Stimulated activated CD4-positive, alpha-beta T cell treated with anti-CD3 and anti-CD28 coated beads, Interleukin-12 subunit alpha, Interleukin-12 subunit beta, amount 100 ng/mL, for 48 hours (primary cell): ENCODE results near the gene KRT81.
"Not testable (repeated sequence)": the region's sequence is repeated elsewhere in the genome, so short reads cannot be mapped to it uniquely, and the experiment has no call there.

Experiments
- DNase-seq, 3 donors: peaks; one replicate each; pipeline ENCODE4 v3.0.0-alpha.2; 2020; ENCODE audit warnings: low read depth in 2 of 3, low spot score in 1 of 3

KRT81 gene

GRCh38 chr12:52300796-52301691, 9.7 kb upstream of the KRT81 start:
- no peak for DNase-seq

DNA sequence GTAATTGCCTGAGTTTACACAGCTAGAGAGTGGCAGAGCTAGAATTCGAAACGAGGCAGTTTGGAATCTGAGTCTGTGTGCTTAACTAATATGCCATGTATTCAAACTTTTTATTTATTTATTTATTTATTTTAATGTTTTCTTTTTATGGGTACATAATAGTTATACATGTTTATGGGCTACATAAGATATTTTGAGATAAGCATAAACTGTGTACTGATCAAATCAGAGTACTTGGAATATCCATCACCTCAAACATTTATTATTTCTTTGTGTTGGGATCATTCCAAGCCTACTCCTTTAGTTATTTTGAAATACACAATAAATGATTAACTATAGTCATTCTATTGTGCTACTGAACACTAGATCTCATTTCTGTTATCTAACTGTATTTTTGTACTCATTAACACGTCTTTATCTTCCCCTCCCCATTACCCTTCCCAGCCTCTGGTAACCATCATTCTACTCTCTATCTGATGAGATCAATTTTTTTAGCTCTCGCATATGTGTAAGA, 7.4 kb upstream of the KRT81 start:
- no peak for DNase-seq

GRCh38 chr12:52296572-52297215, 5.4 kb upstream of the KRT81 start:
- DNase-seq, result no peak

- no peak for DNase-seq
Observed at GRCh38 chr12:52295663-52296062, 4.3 kb upstream of the KRT81 start.

- DNase-seq, result no peak
Observed at GRCh38 chr12:52294803-52295202, 3.5 kb upstream of the KRT81 start.

- DNase-seq, result no peak
Observed at GRCh38 chr12:52293926-52294325, 2.6 kb upstream of the KRT81 start.

DNA sequence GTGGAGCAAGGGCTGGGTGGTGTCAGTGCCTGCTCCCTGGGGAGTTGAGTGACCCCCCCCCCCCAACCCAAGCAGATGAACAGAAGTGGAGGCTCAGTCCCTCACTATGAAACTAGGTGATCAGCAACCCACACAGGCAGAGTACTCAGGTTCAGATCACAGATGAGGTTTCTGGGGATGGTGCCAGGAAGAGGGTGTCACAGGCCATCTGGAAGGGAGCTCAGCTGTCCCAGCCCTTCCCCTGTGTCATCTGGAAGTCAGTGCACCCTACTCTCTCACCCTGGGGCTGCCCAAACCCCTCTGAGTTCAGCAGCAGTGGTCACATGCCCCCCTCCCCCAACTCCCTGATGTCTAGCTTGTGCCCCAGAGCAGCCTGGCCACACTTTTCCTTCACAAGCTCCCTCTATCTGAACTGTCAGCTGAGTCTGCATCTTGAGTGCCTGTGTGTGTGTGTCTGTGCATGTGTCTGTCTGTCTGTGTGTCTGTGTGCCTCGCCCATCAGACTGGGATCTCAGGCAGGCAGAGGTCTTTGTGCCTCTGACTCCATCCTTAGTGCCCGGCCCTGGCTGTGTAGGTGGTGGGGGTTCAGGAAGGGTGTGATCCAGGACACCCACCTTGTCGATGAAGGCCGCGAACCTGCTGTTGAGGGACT, 725 bp downstream of the KRT81 start:
- DNase-seq, result not testable (repeated sequence)

- not testable (repeated sequence) for DNase-seq
Observed at GRCh38 chr12:52287816-52288805, 3.2 kb downstream of the KRT81 start.

- not testable (repeated sequence) for DNase-seq
Observed at GRCh38 chr12:52286857-52287785, 4.2 kb downstream of the KRT81 start.

- DNase-seq, result no peak
Observed at GRCh38 chr12:52285851-52286530, 5.3 kb downstream of the KRT81 start.

DNA sequence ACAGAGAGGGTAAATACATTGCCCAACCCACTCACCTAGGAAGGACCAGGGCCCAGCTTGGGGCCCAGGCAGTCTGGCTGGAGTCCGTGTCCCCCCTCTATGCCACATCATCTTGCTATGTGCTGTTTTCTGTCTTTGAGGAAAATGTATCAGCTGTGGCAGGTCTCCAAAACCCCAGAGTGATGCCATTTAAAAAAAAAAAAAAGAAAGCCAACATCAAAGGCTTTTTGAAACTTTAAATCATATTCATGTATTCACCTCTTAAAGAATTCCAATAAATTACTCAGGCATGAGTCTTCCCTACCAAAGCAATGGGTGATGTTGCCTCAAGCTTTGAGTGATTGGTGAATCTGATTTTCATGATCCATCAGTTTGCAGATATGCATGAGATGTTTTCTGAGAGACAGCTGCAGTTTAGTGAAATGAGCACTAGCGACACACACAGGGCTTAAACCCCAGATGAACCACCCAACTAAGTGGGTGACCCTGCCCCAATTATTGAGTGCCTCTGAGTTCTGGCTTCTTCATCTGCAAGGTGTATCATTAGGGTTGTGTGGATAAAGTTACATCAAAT, 6.1 kb downstream of the KRT81 start:
- no peak for DNase-seq

DNA sequence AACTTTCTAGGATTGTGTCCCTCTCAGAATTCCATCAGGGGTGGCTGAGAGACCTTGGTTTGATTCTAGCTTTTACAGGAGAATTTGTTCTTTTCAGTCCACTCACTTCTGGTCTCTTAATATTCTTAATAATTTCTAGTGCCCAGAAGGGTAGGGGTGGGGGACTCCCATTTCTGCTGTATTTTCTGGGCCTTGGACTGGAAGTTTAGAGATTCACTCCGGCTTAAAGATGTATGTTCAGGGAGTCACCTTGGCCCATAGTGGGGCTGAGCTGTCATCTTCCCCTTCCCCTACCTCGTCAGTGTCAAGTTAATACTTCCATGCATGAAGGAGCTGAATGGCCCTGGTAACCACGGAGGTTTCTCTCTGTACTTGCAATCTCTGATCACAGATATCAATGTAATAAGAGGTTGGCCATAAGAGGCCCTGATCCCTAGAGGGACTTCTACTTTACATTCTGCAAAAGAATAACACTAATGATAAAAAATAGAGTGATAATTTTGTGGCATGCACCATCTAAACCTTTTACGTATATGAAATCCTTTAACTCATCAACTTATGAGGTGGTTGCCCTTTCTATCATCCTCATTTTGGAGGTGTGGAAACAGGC, 6.7 kb downstream of the KRT81 start:
- no peak for DNase-seq

GRCh38 chr12:52280796-52281560, 10.4 kb downstream of the KRT81 start:
- DNase-seq, result no peak

- no peak for DNase-seq
Observed at GRCh38 chr12:52280319-52280795, 11.0 kb downstream of the KRT81 start.

- DNase-seq, result no peak
Observed at GRCh38 chr12:52279422-52280318, 11.7 kb downstream of the KRT81 start.
